Heart left ventricle (tissue), 16 donors: ENCODE results near the gene LPIN2. TPM values are rescaled to one million over a fixed set of nuclear protein-coding genes. Genes with fewer than 3 reads are reported as not detected.

Source experiments
- ATAC-seq, 4 donors: fragments of 200-7000 bp; cut with Tn5 transposase; one replicate each; pipeline ENCODE4 v1.9.1; 2020 to 2022; ENCODE audit warnings: moderate library complexity in 4 of 4, mild to moderate bottlenecking in 3 of 4, moderate number of reproducible peaks in 1 of 4
- DNase-seq, 5 donors: peaks; one replicate each; pipeline ENCODE4 v3.0.0-alpha.2; 2020
- H3K27ac ChIP-seq, 12 donors: fragments of 200-600 bp; sonication (generic) in 4 of 12; one replicate each; pipeline versions ENCODE4 v1.5.0 to v1.8.0; 2016 to 2022; ENCODE audit warnings: mild to moderate bottlenecking in 2 of 12
- H3K27me3 ChIP-seq, 9 donors: fragments of 200-600 bp; sonication (generic) in 2 of 9; one replicate each; pipeline versions ENCODE4 v1.5.1 to v1.8.0; 2016 to 2022; ENCODE audit warnings: mild to moderate bottlenecking in 3 of 9
- H3K36me3 ChIP-seq, 9 donors: fragments of 200-600 bp; sonication (generic) in 2 of 9; one replicate each; pipeline versions ENCODE4 v1.5.0 to v1.8.0; 2018 to 2022; ENCODE audit warnings: mild to moderate bottlenecking in 2 of 9
- H3K4me1 ChIP-seq, 12 donors: fragments of 200-600 bp; sonication (generic) in 4 of 12; one replicate each; pipeline versions ENCODE4 v1.5.0 to v1.8.0; 2016 to 2022; ENCODE audit warnings: mild to moderate bottlenecking in 3 of 12
- H3K4me3 ChIP-seq, 12 donors: fragments of 200-600 bp; sonication (generic) in 4 of 12; one replicate each; pipeline versions ENCODE4 v1.5.0 to v1.8.0; 2017 to 2022; ENCODE audit warnings: mild to moderate bottlenecking in 9 of 12, moderate library complexity in 4 of 12
- H3K9me3 ChIP-seq, 12 donors: fragments of 200-600 bp; sonication (generic) in 4 of 12; one replicate each; pipeline versions ENCODE4 v1.5.0 to v1.8.0; 2016 to 2022; ENCODE audit warnings: mild to moderate bottlenecking in 1 of 12
- CTCF ChIP-seq, 12 donors: fragments of 200-600 bp; sonication (generic) in 4 of 12; IDR thresholded peaks; one replicate each; pipeline versions ENCODE4 v1.5.0 to v1.8.0; 2018 to 2022; ENCODE audit warnings: antibody characterized with exemption in 12 of 12, mild to moderate bottlenecking in 5 of 12
- POLR2A ChIP-seq, 2 donors: fragments of 450-650 bp; IDR thresholded peaks; one replicate each; pipeline ENCODE4 v1.6.1; 2017; ENCODE audit warnings: antibody characterized with exemption in 2 of 2, mild to moderate bottlenecking in 2 of 2, moderate library complexity in 2 of 2
- WGBS, 4 donors: extraction: QIAGEN DNeasy Blood & Tissue Kit in 2 of 4; methylation state at CpG; one replicate each; pipeline versions ENCODE4 v1.1.5 to v1.1.7; 2013 to 2018; 5-methylcytosine and 5-hydroxymethylcytosine counted together
- intact Hi-C, 10 donors: fragments of 100-400 bp; cut with DNase I; formaldehyde crosslinking; loops; one replicate each; pipeline versions ENCODE4 v1.11.1 to v1.14.2; 2022
- polyA plus RNA-seq, 2 donors: library from polyadenylated mRNA; stranded (reverse); fragments of 200-250 nt; gene quantifications; one replicate each; pipeline ENCODE4 v1.2.3, GENCODE V29; 2013
- total RNA-seq, 9 donors: library from RNA; depleted of rRNA in 2 of 9; stranded (reverse); fragments of >200 nt in 2 of 9; fragmentation: NEBNext Ultra II Directional in 3 of 9; extraction: Animal tissue kit (Norgen Biotek cat#: 25700) in 3 of 9; gene quantifications; one replicate each; pipeline versions ENCODE4 v1.1.0 to v1.2.4, GENCODE V29; 2016 to 2023
- donor health status: ischemic (EF 13 %, LVEDD 7.1; RV severe dilation, severe dysfunction).
- donor health status: healthy with polysubstance abuse.
- donor health status: DM: no; HTN: yes; CAD: no.
- donor health status: DM: no; HTN: no; CAD: no.
- donor health status: ischemic (EF 25% LVEDD 6.9; RV normal size, moderate dysfunction).
- donor health status: ischemic (EF 25% LVEDD 5.7; RV mildly dilated, moderate dysfunction).
- donor health status: healthy.
- donor health status: DM: yes; HTN: yes; CAD: no.
- donor health status: ischemic (EF 35%, LVEDD 5.7; RV mildly dilated, moderate dysfunction).
- donor health status: nonischemic (EF 11% LVEDD 7.7; RV severe dilation, severe dysfunction).
- donor health status: DM: yes; HTN: yes; CAD: no.
- donor health status: PGD.
- donor health status: ischemic (EF 29% LVEDD 5.4; RV normal size, mild dysfunction).
- donor health status: nonischemic (EF 23%, LVEDD 6.1; RV moderate dilation, normal function).

The LPIN2 gene
- total and polyA plus RNA-seq, 11 donors: 1.9 to 21.6 (median 10.9) TPM

GRCh38 chr18:2990956-2991640 is 21.8 kb downstream of the LPIN2 start:
- Histone ChIP-seq H3K27me3 (no peaks in the 10 kb centered on the region), H3K4me1 (peaks cover 0 to 22% (median 8%) of the 10 kb centered on the region in 12 donors), H3K9me3 (no peaks in the 10 kb centered on the region), H3K4me3 (no peak overlapping the region), H3K36me3 (no peaks in the 10 kb centered on the region), H3K27ac (no peak overlapping the region)
- no peak for DNase-seq
- TF ChIP-seq CTCF (IDR thresholded peaks at IDR 0.05) (no peak), POLR2A (IDR thresholded peaks at IDR 0.05) (no peak)
- ATAC-seq: no peak
- intact Hi-C loops: loop anchor here in 2 of 10 donors (5.0 to 10.0 kb wide), 2 partner anchors 71 to 74 kb away; no protein-coding TSS in a partner anchor
- WGBS, 4 donors: 71 to 86% (median 78%) methylated on average over 3 to 4 of the region's 4 CpGs

- Histone ChIP-seq H3K27me3 (no peaks in the 10 kb centered on the region), H3K36me3 (no peaks in the 10 kb centered on the region), H3K27ac (no peak overlapping the region), H3K9me3 (no peaks in the 10 kb centered on the region), H3K4me1 (peaks cover 0 to 24% (median 1%) of the 10 kb centered on the region in 12 donors), H3K4me3 (no peak overlapping the region)
- WGBS, 4 donors: 96 to 98% (median 97%) methylated on average over 5 of the region's 5 CpGs
- DNase-seq: no peak
- no peak for ATAC-seq
- intact Hi-C loops: loop anchor here in 3 of 10 donors (2.0 to 10.0 kb wide), 3 partner anchors 47 to 56 kb away; no protein-coding TSS in a partner anchor
- TF ChIP-seq POLR2A (IDR thresholded peaks at IDR 0.05) (no peak), CTCF (IDR thresholded peaks at IDR 0.05) (no peak)
Observed at GRCh38 chr18:2987876-2988790, 24.8 kb downstream of the LPIN2 start.

- DNase-seq: no peak
- no peaks in the 10 kb centered on the region for H3K9me3 ChIP-seq
- 83 to 91% (median 85%) methylated on average over 4 of the region's 4 CpGs for WGBS, 4 donors
- H3K36me3 ChIP-seq: no peaks in the 10 kb centered on the region
- H3K4me3 ChIP-seq: no peak overlapping the region
- TF ChIP-seq CTCF (IDR thresholded peaks at IDR 0.05): no peak
- TF ChIP-seq POLR2A (IDR thresholded peaks at IDR 0.05): no peak
- no peak for ATAC-seq
- no peaks in the 10 kb centered on the region for H3K27me3 ChIP-seq
- intact Hi-C loops: loop anchor here in 3 of 10 donors (2.0 to 10.0 kb wide), 3 partner anchors 46 to 54 kb away; no protein-coding TSS in a partner anchor
- H3K27ac ChIP-seq: no peak overlapping the region
- peaks cover 0 to 40% (median 11%) of the 10 kb centered on the region in 12 donors for H3K4me1 ChIP-seq
Observed at GRCh38 chr18:2986150-2986865, 26.6 kb downstream of the LPIN2 start.
